GM12878 (cell line): ENCODE data around the gene VGLL2. TPM values are rescaled to one million over a fixed set of nuclear protein-coding genes. Genes with fewer than 3 reads are reported as not detected.

ENCODE experiments used
- ATAC-seq: fragments of 200-7000 bp; cut with Tn5 transposase; 3 replicates; pipeline ENCODE4 v1.9.1; 2020; ENCODE audit warnings: mild to moderate bottlenecking, moderate library complexity
- BruUV-seq: library from RNA; stranded (reverse); fragments of 400-500 nt; replicated peaks from 2 replicates; lab custom pipeline; 2021; lab: Mats Ljungman, UMichigan
- CTCF ChIA-PET: fragments of 300-600 bp; sonication (Branson Sonifier 250); formaldehyde crosslinking; extraction: SDS; loops from one replicate; lab custom pipeline; 2021; ENCODE audit warnings: inconsistent platforms; lab: Yijun Ruan, JAX
- POLR2A ChIA-PET: fragments of 350-600 bp; formaldehyde crosslinking; extraction: SDS; loops from one replicate; lab custom pipeline; 2021; ENCODE audit warnings: inconsistent platforms; lab: Charles Lee
- RAD21 ChIA-PET: fragments of 300-600 bp; sonication (Branson Sonifier 250); formaldehyde crosslinking; loops from one replicate; lab custom pipeline; 2023; ENCODE audit warnings: antibody characterized with exemption; ENCODE audit not compliant: unreplicated experiment; lab: Charles Lee
- SMC1A ChIA-PET: fragments of 300-600 bp; sonication (Branson Sonifier 250); formaldehyde crosslinking; loops from one replicate; lab custom pipeline; 2023; ENCODE audit not compliant: unreplicated experiment, uncharacterized antibody; lab: Charles Lee
- DNase-seq: peaks from one replicate; pipeline ENCODE4 v3.0.0-alpha.2; 2011; ENCODE audit warnings: low read depth, low spot score
- FAIRE-seq: peaks from 3 replicates; lab custom pipeline; 2011; peaks lifted over from hg19 to GRCh38; lab: Jason Lieb, UNC
- H2AFZ ChIP-seq: 2 replicates; pipeline ENCODE4 v1.6.0; 2011; ENCODE audit warnings: low read depth, low read length, control low read depth; ENCODE audit not compliant: control insufficient read depth
- H3K27ac ChIP-seq: 2 replicates; pipeline ENCODE4 v1.5.1; 2011; ENCODE audit warnings: control low read depth; ENCODE audit not compliant: control insufficient read depth, insufficient read depth
- H3K27me3 ChIP-seq, 2 experiments: replicated peaks in 1 of 2; 2 replicates each; pipeline versions ENCODE4 v1.6.0 to v1.6.1; 2011; ENCODE audit warnings: low read length in 1 of 2; ENCODE audit not compliant: control insufficient read depth in 2 of 2, insufficient read depth in 2 of 2
- H3K36me3 ChIP-seq, 2 experiments: 2 replicates each; pipeline ENCODE4 v1.5.1; 2011; ENCODE audit warnings: low read length in 1 of 2; ENCODE audit not compliant: control insufficient read depth in 2 of 2, insufficient read depth in 2 of 2
- H3K4me1 ChIP-seq: 2 replicates; pipeline ENCODE4 v1.6.1; 2011; ENCODE audit warnings: mild to moderate bottlenecking, low read length, moderate library complexity, mixed read lengths; ENCODE audit not compliant: control insufficient read depth, insufficient read depth
- H3K4me2 ChIP-seq: 2 replicates; pipeline ENCODE4 v1.6.0; 2011; ENCODE audit warnings: control low read depth; ENCODE audit not compliant: control insufficient read depth, insufficient read depth
- H3K4me3 ChIP-seq: fragments of 200-600 bp; sonication (generic); 2 replicates; pipeline ENCODE4 v1.5.1; 2016
- H3K79me2 ChIP-seq: 2 replicates; pipeline ENCODE4 v1.6.0; 2011; ENCODE audit warnings: low read length; ENCODE audit not compliant: control insufficient read depth, insufficient read depth
- H3K9ac ChIP-seq: 2 replicates; pipeline ENCODE4 v1.8.0; 2011; ENCODE audit warnings: low read length, control low read depth, mixed read lengths; ENCODE audit not compliant: control insufficient read depth, insufficient read depth
- H3K9me3 ChIP-seq: replicated peaks from 3 replicates; pipeline ENCODE4 v1.5.1; 2011; ENCODE audit warnings: mild to moderate bottlenecking, low read length; ENCODE audit not compliant: control insufficient read depth, insufficient read depth
- H4K20me1 ChIP-seq: 2 replicates; pipeline ENCODE4 v1.6.0; 2011; ENCODE audit not compliant: control insufficient read depth, insufficient read depth
- BCL11A ChIP-seq: IDR thresholded peaks from 2 replicates; pipeline ENCODE4 v1.6.1; 2011; ENCODE audit warnings: low read depth, low read length
- BMI1 ChIP-seq: fragments of 450-650 bp; IDR thresholded peaks from 2 replicates; pipeline ENCODE4 v1.6.1; 2016; ENCODE audit warnings: mild to moderate bottlenecking, moderate library complexity, borderline replicate concordance
- CHD2 ChIP-seq: IDR thresholded peaks from 2 replicates; pipeline ENCODE4 v1.6.1; 2011; ENCODE audit warnings: low read depth, low read length, improper control_type of control experiment, borderline replicate concordance
- HDAC2 ChIP-seq: fragments of 200-600 bp; sonication (generic); IDR thresholded peaks from 2 replicates; pipeline ENCODE4 v1.6.1; 2017
- MEF2B ChIP-seq: fragments of 450-650 bp; IDR thresholded peaks from 2 replicates; pipeline ENCODE4 v1.6.1; 2018; ENCODE audit warnings: mild to moderate bottlenecking, moderate library complexity; ENCODE audit not compliant: partially characterized antibody, poor library complexity, severe bottlenecking
- MXI1 ChIP-seq: fragments of 150-350 bp; IDR thresholded peaks from 2 replicates; pipeline ENCODE4 v1.6.1; 2011; ENCODE audit warnings: low read depth, mild to moderate bottlenecking, inconsistent platforms, low read length, improper control_type of control experiment
- PRDM15 ChIP-seq: fragments of 450-650 bp; formaldehyde crosslinking; IDR thresholded peaks from 2 replicates; pipeline ENCODE4 v1.4.0; 2020; ENCODE audit warnings: mild to moderate bottlenecking, moderate library complexity
- ZNF274 ChIP-seq: IDR thresholded peaks from one replicate; pipeline ENCODE4 v1.8.0; 2011; ENCODE audit not compliant: insufficient read length, insufficient read depth
- WGBS: methylation state at CpG from one replicate; pipeline ENCODE4 v1.1.6; 2016; ENCODE audit warnings: low lambda C conversion rate; ENCODE audit not compliant: insufficient replicate concordance, insufficient coverage; ENCODE audit errors: missing lambda C conversion rate; 5-methylcytosine and 5-hydroxymethylcytosine counted together
- in situ Hi-C: fragments of 300-500 bp; cut with MboI; formaldehyde crosslinking; loops from 9 replicates; pipeline ENCODE4 v1.14.3; 2018; ENCODE audit warnings: mixed read lengths
- intact Hi-C: fragments of 100-400 bp; cut with micrococcal nuclease; formaldehyde crosslinking; loops from one replicate; pipeline ENCODE4 v1.14.2; 2022; ENCODE audit not compliant: unreplicated experiment
- polyA plus RNA-seq, 11 experiments: library from polyadenylated mRNA; depleted of rRNA in 4 of 11; unstranded in 6 of 11; stranded (reverse) in 5 of 11; fragments of >200 nt; fragmentation: Nextera tagmentation in 4 of 11; fragmentation: Illumina TruSeq in 1 of 11; extraction: Ambion mirVana in 4 of 11; extraction: Trizol in 1 of 11; gene quantifications; 1 replicate in 1 of 11; 2 replicates in 10 of 11; pipeline versions ENCODE4 v1.2.1 to v1.2.3, GENCODE V29; 2011 to 2016; ENCODE audit warnings: inconsistent platforms in 2 of 11, missing spikeins in 2 of 11, low read depth in 1 of 11
- total RNA-seq, 4 experiments: library from RNA; depleted of rRNA in 3 of 4; stranded (reverse); fragments of >200 nt in 3 of 4; fragmentation: Illumina TruSeq in 1 of 4; extraction: Trizol in 1 of 4; gene quantifications; 2 replicates each; pipeline versions ENCODE4 v1.2.1 to v1.2.3, GENCODE V29; 2013 to 2021

VGLL2 gene
- total and polyA plus RNA-seq, 10 of the 15 experiments (the other 5 are each of a cell fraction or from before 2014, with no cell fraction given) = not detected

- intact Hi-C loops (no loop called here), in situ Hi-C loops (no loop called here)
- Histone ChIP-seq H3K4me3 (no peak overlapping the region), H3K79me2 (no peaks in the 10 kb centered on the region), H3K9me3 (no peaks in the 10 kb centered on the region), H3K4me1 (no peaks in the 10 kb centered on the region), H3K27ac (no peak overlapping the region), H3K36me3 (no peaks in the 10 kb centered on the region), H2AFZ (no peak overlapping the region), H3K4me2 (no peak overlapping the region), H4K20me1 (no peaks in the 10 kb centered on the region), H3K27me3 (no peaks in the 10 kb centered on the region; a peak in 1 of 4 replicates), H3K9ac (no peak overlapping the region)
- DNase-seq (no peak), FAIRE-seq (no peak), ATAC-seq (no peak)
- ChIA-PET SMC1A (no interaction called here), POLR2A (no interaction called here), RAD21 (no interaction called here), CTCF (no interaction called here)
- BruUV-seq = no TSS peak
- 51% methylated on average over 3 of the region's 3 CpGs for WGBS
- TF ChIP-seq MXI1 (no peak), BMI1 (no peak), HDAC2 (no peak), BCL11A (no peak), ZNF274 (no peak), CHD2 (no peak), MEF2B (no peak), PRDM15 (CRISPR knock-in tag) (no peak)
These were observed 42.5 kb upstream of the VGLL2 start for GRCh38 chr6:117222861-117223260.
